ENCODE measurements around the gene NDUFA12.
A peak's percentile ranks its signal among the peaks of the same experiment; 100 is the strongest.

Gene NDUFA12

DNA sequence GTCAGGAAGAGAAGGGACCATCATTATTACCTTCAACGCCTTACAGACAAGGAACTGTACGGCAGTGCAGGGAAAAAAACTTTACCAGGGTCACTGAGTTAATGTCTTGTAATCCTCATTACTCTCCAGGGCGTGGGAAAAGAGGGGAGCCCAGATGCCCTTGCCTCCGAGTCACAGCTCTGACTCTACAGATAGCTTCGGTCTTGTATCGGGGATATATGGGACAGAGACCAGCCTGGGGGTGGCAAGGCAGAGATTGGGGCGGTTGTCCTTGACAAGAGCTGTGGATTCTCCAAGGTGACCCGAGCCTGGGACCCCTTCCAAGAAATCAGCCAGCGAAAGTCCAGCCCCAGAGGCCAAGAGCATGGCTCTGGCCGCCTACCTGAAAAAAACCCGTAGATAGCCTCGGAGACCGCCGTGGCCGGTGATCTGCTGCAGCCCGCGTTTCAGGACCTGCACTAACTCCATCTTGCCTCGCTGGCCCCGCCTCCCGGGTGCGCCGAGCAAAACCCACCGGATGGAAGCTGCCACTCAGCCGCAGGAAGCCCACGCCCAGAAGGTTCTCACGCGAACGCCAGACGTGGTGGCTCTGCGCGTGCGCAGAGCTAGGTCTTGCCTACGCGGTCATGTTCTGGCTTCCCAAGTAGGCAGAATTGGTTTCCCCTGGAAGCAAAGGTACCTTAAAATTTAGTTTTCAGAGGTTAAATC lies at the start of gene NDUFA12:
NDUFA12 (minus strand) TSS at position 485 of the 708 bp plus-strand sequence; CDS start at position 468, 17 bp downstream.
- H3K27ac Mint-ChIP-seq: peak within 1 kb of the TSS; percentile 92
- H3K36me3 Mint-ChIP-seq: peaks cover 4% of the 10 kb centered on the region
- peaks cover 2% of the 10 kb centered on the region for H3K9me3 Mint-ChIP-seq
- H3K27me3 Mint-ChIP-seq: no peaks in the 10 kb centered on the region
- peaks cover 23% of the 10 kb centered on the region for H3K4me1 Mint-ChIP-seq
- peak within 1 kb of the TSS; percentile 94 for H3K4me3 Mint-ChIP-seq
- DNase-seq (ENCODE audit: low spot score in 2 of 2) (peak; percentile 86 to 91), ATAC-seq (ENCODE audit: low read depth) (peak; percentile 100)

DNA sequence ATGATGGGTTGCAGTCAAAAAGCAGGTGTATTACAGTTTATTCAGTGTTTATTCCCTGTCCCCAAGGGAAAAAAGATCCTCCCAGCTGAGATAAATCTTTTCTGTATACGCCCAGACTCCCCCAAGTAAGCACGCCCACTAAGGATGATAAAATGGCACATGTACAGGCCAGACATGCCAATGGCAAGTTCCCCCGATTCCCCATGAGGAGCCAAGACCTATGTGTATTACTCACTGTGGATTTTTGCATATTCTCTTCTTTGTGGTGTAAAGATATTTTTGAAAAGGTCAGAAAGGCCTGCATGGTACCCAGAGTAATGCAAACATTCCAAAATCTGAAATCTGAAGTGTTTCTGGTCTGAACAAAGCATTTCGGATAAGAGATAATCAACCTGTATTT lies 47.7 kb upstream of the NDUFA12 start:
- no peak for DNase-seq (ENCODE audit: low spot score in 2 of 2)
- H3K9me3 Mint-ChIP-seq: no peaks in the 10 kb centered on the region
- ATAC-seq (ENCODE audit: low read depth): no peak
- H3K27ac Mint-ChIP-seq: no peak overlapping the region
- H3K27me3 Mint-ChIP-seq: no peaks in the 10 kb centered on the region
- no peaks in the 10 kb centered on the region for H3K4me1 Mint-ChIP-seq
- no peak overlapping the region for H3K4me3 Mint-ChIP-seq
- H3K36me3 Mint-ChIP-seq: peaks cover 18% of the 10 kb centered on the region

DNA sequence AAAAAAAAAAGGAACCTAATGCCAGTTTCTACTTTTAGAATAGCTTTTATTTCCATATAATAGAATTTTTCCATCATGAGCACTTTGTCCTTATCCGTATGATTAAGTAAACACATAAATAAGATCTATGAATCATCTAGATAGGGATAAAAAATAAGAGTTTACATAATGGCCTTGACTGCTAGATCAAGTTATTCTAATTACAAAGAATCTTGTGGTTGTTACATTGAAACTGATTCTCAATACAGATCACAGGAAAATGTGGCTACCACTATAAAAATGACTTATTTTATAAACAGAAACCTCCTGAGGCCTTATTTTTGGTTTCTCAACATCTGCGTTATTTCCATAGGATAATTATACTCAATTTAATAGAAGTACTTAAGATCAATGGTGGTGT lies 34.4 kb upstream of the NDUFA12 start:
- H3K9me3 Mint-ChIP-seq: no peaks in the 10 kb centered on the region
- ATAC-seq (ENCODE audit: low read depth) (no peak), DNase-seq (ENCODE audit: low spot score in 2 of 2) (no peak)
- no peaks in the 10 kb centered on the region for H3K27me3 Mint-ChIP-seq
- peaks cover 2% of the 10 kb centered on the region for H3K4me1 Mint-ChIP-seq
- no peak overlapping the region for H3K27ac Mint-ChIP-seq
- no peak overlapping the region for H3K4me3 Mint-ChIP-seq
- H3K36me3 Mint-ChIP-seq: peaks cover 12% of the 10 kb centered on the region

DNA sequence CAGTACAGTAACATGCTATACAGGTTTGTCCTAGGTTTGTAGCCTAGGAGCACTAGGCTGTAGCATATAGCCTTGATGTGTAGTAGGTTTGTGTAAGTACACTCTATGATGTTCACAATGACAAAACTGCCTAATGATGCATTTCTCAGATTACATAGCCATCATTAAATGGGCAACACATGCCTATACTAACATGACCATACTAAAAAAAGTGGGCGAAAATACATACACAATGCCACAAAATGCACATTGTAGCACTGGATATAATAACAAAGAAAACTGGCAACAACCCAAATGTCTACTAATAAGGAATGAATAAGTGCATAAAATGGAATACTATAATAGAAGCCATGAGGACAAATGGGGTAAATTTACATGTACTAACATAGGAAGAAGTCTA lies 31.3 kb upstream of the NDUFA12 start:
- ATAC-seq (ENCODE audit: low read depth): no peak
- no peak overlapping the region for H3K27ac Mint-ChIP-seq

DNA sequence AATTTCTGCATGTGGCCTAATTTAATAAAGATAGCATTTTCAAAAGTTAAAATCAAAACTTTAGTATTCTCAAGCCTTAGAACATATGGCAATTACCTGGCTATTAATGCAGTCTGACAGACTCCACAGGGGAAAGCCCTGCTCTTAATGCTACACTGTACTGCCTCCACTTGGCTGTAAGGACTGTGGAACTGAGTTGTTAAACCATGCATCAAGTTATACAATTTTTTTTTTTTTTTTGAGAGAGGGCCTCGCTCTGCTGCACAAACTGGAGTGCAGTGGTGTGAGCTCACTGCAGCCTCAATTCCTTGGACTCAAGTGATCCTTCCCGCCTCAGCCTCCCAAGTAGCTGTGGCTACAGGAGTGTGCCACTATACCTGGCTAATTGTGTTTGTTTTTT lies 19.0 kb upstream of the NDUFA12 start:
- ATAC-seq (ENCODE audit: low read depth): no peak
- H3K36me3 Mint-ChIP-seq: peaks cover 8% of the 10 kb centered on the region
- H3K4me3 Mint-ChIP-seq: no peak overlapping the region
- no peaks in the 10 kb centered on the region for H3K9me3 Mint-ChIP-seq
- no peak overlapping the region for H3K27ac Mint-ChIP-seq
- H3K27me3 Mint-ChIP-seq: no peaks in the 10 kb centered on the region
- no peak for DNase-seq (ENCODE audit: low spot score in 2 of 2)
- H3K4me1 Mint-ChIP-seq: peaks cover 4% of the 10 kb centered on the region

More for the DNA sequence above, 31.3 kb upstream of the NDUFA12 start:
- H3K27me3 Mint-ChIP-seq: no peaks in the 10 kb centered on the region
- H3K4me3 Mint-ChIP-seq: no peak overlapping the region
- peaks cover 2% of the 10 kb centered on the region for H3K36me3 Mint-ChIP-seq
- H3K4me1 Mint-ChIP-seq: peaks cover 2% of the 10 kb centered on the region
- DNase-seq (ENCODE audit: low spot score in 2 of 2): no peak
- no peaks in the 10 kb centered on the region for H3K9me3 Mint-ChIP-seq

DNA sequence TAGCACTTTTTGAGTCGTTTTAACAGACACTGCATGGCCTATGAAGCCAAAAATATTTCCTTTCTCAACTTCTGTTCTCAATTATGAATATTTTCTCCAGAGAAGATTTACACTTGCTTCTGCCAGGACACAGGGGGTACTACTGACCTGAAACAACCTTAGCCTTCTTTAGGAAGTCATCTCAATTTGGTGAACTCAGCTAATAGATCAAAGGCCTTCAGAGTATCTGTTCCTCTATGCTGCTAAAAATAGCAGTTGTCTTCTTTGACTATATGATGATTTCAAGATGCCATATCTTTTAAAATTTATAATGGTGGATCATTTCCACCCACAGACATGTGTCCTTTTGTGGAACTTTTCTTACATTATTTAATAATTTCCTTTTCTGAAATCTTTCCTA lies 14.0 kb upstream of the NDUFA12 start:
- H3K27me3 Mint-ChIP-seq: no peaks in the 10 kb centered on the region
- peak; percentile 47 for ATAC-seq (ENCODE audit: low read depth)
- H3K27ac Mint-ChIP-seq: no peak overlapping the region
- peaks cover 6% of the 10 kb centered on the region for H3K9me3 Mint-ChIP-seq
- H3K4me1 Mint-ChIP-seq: peaks cover 6% of the 10 kb centered on the region
- no peak for DNase-seq (ENCODE audit: low spot score in 2 of 2)
- H3K4me3 Mint-ChIP-seq: no peak overlapping the region
- peaks cover 15% of the 10 kb centered on the region for H3K36me3 Mint-ChIP-seq

DNA sequence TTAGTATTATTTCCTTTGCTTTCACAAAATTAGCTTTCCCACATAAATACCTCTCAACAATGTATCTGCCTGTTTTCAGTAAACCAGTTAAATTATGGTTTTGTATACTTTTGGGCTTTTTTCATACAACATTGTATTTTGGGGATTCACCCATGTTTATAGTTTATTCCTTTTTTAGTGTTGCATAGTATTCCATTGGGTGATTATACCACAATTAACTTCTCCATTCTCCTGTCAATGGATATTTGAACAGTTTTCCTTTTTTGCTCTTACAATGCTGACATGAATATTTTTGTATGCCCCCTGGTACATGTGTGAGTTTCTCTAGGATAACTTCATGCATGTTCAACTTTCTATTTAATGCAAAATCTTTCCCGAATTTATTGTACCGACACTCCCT lies 12.6 kb upstream of the NDUFA12 start:
- no peaks in the 10 kb centered on the region for H3K27me3 Mint-ChIP-seq
- no peak overlapping the region for H3K4me3 Mint-ChIP-seq
- no peak for ATAC-seq (ENCODE audit: low read depth)
- peaks cover 17% of the 10 kb centered on the region for H3K36me3 Mint-ChIP-seq
- no peak for DNase-seq (ENCODE audit: low spot score in 2 of 2)
- H3K4me1 Mint-ChIP-seq: peaks cover 9% of the 10 kb centered on the region
- peaks cover 6% of the 10 kb centered on the region for H3K9me3 Mint-ChIP-seq
- H3K27ac Mint-ChIP-seq: no peak overlapping the region

DNA sequence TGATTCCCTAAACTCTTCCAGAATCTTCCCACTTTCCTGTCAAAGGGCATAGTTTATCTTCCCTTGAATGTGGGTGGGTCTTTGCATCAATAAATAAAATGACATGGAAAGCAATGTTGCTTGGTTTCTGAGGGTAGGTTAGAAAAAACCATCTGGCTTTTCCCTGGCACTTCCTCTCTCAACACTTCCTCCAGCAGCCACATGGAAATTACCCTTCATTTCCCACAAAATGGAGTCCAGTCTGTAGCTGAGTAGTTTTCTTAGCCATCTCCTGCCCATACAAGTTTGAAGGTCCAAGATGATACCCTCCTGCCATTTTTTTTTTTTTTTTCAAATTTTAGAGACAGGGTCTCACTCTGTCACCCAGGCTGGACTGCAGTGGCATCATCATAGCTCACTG lies 11.1 kb upstream of the NDUFA12 start:
- Mint-ChIP-seq H3K9me3 (peaks cover 6% of the 10 kb centered on the region), H3K27ac (no peak overlapping the region), H3K4me1 (peaks cover 14% of the 10 kb centered on the region), H3K36me3 (peaks cover 15% of the 10 kb centered on the region), H3K4me3 (no peak overlapping the region), H3K27me3 (no peaks in the 10 kb centered on the region)
- ATAC-seq (ENCODE audit: low read depth) (no peak), DNase-seq (ENCODE audit: low spot score in 2 of 2) (no peak)

DNA sequence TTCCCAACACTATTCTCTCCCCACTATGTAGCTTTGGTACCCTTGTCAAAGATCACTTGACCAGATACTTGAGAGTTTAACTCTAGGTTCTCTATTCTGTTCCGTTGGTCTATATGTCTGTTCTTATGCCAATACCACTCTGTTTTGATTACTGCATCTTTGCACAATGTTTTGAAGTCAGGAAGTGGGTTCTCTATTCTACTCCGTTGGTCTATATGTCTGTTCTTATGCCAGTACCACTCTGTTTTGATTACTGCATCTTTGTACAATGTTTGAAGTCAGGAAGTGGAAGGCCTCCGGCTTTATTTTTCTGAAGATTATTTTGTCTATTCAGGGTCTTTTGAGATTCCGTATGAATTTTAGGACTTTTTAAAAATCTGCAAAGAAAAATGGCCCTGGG lies 2.7 kb upstream of the NDUFA12 start:
- DNase-seq (ENCODE audit: low spot score in 2 of 2): no peak
- Mint-ChIP-seq H3K4me3 (no peak overlapping the region), H3K36me3 (peaks cover 3% of the 10 kb centered on the region), H3K27me3 (no peaks in the 10 kb centered on the region), H3K27ac (no peak overlapping the region), H3K4me1 (peaks cover 11% of the 10 kb centered on the region), H3K9me3 (peaks cover 2% of the 10 kb centered on the region)
- no peak for ATAC-seq (ENCODE audit: low read depth)

DNA sequence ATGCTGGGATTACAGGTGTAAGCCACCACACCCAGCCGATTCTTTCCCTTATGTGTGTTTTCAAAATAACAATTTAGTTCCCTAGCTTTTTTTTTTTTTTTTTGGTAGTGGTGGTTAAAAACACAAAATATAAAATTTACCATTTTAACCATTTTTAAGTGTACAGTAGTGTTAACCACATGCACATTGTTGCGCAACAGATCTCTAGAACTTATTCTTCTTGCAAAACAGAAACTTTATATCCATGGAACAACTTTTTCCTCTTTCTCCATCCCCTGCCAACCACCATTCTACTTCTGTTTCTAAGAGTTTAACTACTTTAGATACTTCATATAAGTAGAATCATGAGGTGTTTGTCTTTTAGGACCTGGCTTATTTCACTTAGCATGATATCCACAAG lies 1.1 kb upstream of the NDUFA12 start:
- Mint-ChIP-seq H3K36me3 (peaks cover 3% of the 10 kb centered on the region), H3K4me3 (peak overlapping the region; percentile 55), H3K27ac (peak overlapping the region; percentile 87), H3K9me3 (peaks cover 2% of the 10 kb centered on the region), H3K4me1 (peaks cover 12% of the 10 kb centered on the region), H3K27me3 (no peaks in the 10 kb centered on the region)
- DNase-seq (ENCODE audit: low spot score in 2 of 2) (no peak), ATAC-seq (ENCODE audit: low read depth) (no peak)

DNA sequence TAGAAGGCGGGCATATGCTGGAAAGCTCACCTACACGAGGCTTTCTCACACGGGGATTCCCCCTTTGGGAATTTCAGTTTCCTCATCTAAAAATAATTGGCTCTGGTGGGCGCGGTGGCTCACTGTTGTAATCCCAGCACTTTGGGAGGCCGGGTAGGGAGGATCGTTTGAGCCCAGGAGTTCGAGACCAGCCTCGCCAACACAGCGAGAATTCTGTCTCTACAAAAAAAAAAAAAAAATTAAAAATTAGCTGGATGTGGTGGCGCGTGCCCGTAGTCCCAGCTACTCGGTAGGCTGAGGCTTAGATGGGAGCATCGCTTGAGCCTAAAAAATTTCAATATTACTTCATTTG lies 400 bp upstream of the NDUFA12 start:
- H3K9me3 Mint-ChIP-seq: peaks cover 2% of the 10 kb centered on the region
- peak overlapping the region; percentile 94 for H3K4me3 Mint-ChIP-seq
- H3K27me3 Mint-ChIP-seq: no peaks in the 10 kb centered on the region
- peaks cover 17% of the 10 kb centered on the region for H3K4me1 Mint-ChIP-seq
- no peak for ATAC-seq (ENCODE audit: low read depth)
- peak overlapping the region; percentile 92 for H3K27ac Mint-ChIP-seq
- no peak for DNase-seq (ENCODE audit: low spot score in 2 of 2)
- H3K36me3 Mint-ChIP-seq: peaks cover 4% of the 10 kb centered on the region

DNA sequence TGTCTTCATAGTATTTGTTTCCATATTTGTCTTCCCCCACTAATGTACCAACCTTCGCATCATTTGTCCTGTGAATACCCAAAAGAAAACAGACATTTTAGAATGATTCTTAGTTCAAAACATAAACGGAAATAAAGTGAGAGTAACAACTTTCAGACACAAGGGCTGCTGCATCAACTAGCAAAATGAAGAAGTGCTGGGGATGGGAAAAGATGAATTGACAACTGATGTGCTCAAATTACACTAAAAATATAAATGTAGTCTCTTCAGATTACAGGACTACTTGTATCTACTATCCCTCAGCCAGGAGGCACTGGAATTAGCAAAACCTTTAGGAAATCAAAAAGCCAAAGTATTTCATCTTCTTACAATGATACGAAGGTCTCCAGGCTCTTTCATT lies 743 bp downstream of the NDUFA12 start:
- H3K27me3 Mint-ChIP-seq: no peaks in the 10 kb centered on the region
- peak overlapping the region; percentile 92 for H3K27ac Mint-ChIP-seq
- ATAC-seq (ENCODE audit: low read depth): no peak
- peaks cover 4% of the 10 kb centered on the region for H3K36me3 Mint-ChIP-seq
- H3K4me1 Mint-ChIP-seq: peaks cover 26% of the 10 kb centered on the region
- no peak for DNase-seq (ENCODE audit: low spot score in 2 of 2)
- H3K9me3 Mint-ChIP-seq: peaks cover 2% of the 10 kb centered on the region
- H3K4me3 Mint-ChIP-seq: peak overlapping the region; percentile 94

DNA sequence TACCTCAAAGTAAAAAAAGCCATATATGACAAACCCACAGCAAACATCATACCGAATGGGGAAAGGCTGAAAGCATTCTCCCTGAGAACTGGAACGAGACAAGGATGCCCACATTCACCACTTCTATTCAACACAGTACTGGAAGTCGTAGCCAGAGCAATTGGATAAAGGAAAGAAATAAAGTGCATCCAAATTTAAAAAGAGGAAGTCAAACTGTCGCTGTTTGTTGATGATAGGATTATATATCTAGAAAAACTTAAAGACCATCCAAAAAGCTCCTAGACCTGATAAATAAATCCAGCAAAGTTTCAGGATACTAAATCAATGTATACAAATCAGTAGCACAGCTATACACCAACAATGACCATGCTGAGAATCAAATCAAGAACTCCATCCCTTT lies 5.2 kb downstream of the NDUFA12 start:
- DNase-seq (ENCODE audit: low spot score in 2 of 2): no peak
- ATAC-seq (ENCODE audit: low read depth): no peak
- H3K27ac Mint-ChIP-seq: no peak overlapping the region
- H3K27me3 Mint-ChIP-seq: no peaks in the 10 kb centered on the region
- H3K36me3 Mint-ChIP-seq: peaks cover 7% of the 10 kb centered on the region
- peaks cover 26% of the 10 kb centered on the region for H3K4me1 Mint-ChIP-seq
- H3K9me3 Mint-ChIP-seq: no peaks in the 10 kb centered on the region
- H3K4me3 Mint-ChIP-seq: peak overlapping the region; percentile 14

DNA sequence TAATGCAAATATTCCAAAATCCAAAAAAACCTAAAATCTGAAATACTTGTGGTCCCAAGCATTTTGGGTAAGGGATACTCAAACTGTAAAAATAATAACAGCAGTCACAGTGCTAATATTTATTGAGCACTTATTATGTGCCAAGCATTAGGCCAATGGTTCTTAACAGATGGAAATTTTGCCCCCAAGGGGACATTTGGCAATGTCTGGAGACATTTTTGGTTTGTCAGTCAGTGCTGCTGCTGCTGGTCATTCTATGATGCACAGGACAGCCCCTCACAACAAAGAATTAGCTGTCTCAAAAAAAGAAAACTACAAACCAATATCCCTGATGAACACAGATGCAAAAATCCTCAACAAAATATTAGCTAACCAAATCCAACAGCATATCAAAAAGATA lies 5.8 kb downstream of the NDUFA12 start:
- DNase-seq (ENCODE audit: low spot score in 2 of 2) (no peak), ATAC-seq (ENCODE audit: low read depth) (no peak)
- Mint-ChIP-seq H3K27me3 (no peaks in the 10 kb centered on the region), H3K36me3 (peaks cover 8% of the 10 kb centered on the region), H3K4me3 (no peak overlapping the region), H3K4me1 (peaks cover 26% of the 10 kb centered on the region), H3K9me3 (no peaks in the 10 kb centered on the region), H3K27ac (no peak overlapping the region)

DNA sequence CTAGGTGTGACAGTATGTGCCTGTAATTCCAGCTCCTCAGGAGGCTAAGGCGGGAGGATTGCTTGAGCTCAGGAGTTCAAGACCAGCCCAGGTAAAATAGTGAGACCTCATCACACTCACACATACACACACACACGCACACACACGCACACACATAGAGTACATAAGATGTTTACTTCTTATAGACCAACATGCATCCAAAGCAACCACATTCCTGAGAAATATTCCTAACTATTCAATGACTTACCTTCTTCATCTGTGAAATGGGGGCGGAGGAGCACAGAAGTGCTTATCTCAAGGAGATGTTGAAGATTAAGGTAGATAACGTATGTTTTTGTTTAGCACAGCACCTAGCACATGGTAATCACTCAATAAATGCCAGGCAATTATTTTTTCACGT lies 6.4 kb downstream of the NDUFA12 start:
- no peak overlapping the region for H3K27ac Mint-ChIP-seq
- H3K36me3 Mint-ChIP-seq: peaks cover 10% of the 10 kb centered on the region
- no peaks in the 10 kb centered on the region for H3K9me3 Mint-ChIP-seq
- H3K4me1 Mint-ChIP-seq: peaks cover 22% of the 10 kb centered on the region
- H3K4me3 Mint-ChIP-seq: no peak overlapping the region
- no peaks in the 10 kb centered on the region for H3K27me3 Mint-ChIP-seq
- DNase-seq (ENCODE audit: low spot score in 2 of 2) (no peak), ATAC-seq (ENCODE audit: low read depth) (no peak)
